ENCODE measurements around the gene FHIT.

The FHIT gene

GRCh38 chr3:60430205-60430604 lies 821.0 kb downstream of the FHIT start:
- TF ChIP-seq CTCF (conservative IDR thresholded peaks at IDR 0.05; ENCODE audit: low read depth, low read length): no peak
- no peak overlapping the region for H3K4me3 ChIP-seq (ENCODE audit: low read depth, low read length)
- no peak for DNase-seq (ENCODE audit: low read depth)

- no peak for TF ChIP-seq CTCF (conservative IDR thresholded peaks at IDR 0.05; ENCODE audit: low read depth, low read length)
- DNase-seq (ENCODE audit: low read depth): no peak
These were observed 824.1 kb downstream of the FHIT start for GRCh38 chr3:60427109-60427508.

DNA sequence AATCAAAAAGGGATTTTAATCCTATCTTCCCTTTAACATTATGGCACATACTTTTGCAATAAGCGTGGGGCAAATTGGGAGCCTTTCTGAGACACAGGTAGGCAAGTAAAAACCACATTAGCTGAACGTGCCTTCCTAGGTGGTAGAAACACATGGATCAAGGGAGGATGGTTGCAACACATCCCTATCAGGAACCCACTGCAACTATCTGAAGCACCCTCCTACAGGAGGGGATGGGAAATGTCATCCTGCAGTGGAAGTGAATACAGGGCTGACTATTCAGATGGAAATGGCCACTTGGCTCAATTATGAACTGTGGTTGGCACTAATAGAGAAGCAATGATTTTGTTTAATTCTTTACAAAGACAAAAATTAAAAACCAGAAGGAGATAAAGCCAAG lies 826.3 kb downstream of the FHIT start:
- no peak for DNase-seq (ENCODE audit: low read depth)
- no peak for TF ChIP-seq CTCF (conservative IDR thresholded peaks at IDR 0.05; ENCODE audit: low read depth, low read length)
- H3K4me3 ChIP-seq (ENCODE audit: low read depth, low read length): no peak overlapping the region

More at GRCh38 chr3:60427109-60427508, 824.1 kb downstream of the FHIT start:
- H3K4me3 ChIP-seq (ENCODE audit: low read depth, low read length): no peak overlapping the region

DNA sequence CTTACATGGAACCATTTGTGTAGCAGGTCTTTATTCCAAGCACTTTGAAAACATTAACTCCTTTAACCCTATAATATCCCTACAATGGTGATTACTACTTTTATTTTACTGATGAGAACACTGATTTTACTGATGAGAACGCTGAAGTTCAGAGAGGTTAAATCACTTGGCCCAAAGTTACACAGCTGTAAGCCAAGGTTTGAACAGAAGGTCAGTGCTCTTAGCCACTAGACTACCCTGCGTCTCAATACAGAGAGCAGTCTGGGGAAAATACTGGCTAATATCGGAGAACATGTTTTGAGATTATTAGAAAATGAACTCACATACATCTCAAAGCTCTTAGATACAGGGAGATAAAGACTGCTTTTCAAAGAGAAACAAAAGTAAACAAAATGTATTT lies 827.2 kb downstream of the FHIT start:
- no peak for TF ChIP-seq CTCF (conservative IDR thresholded peaks at IDR 0.05; ENCODE audit: low read depth, low read length)
- DNase-seq (ENCODE audit: low read depth): no peak
- no peak overlapping the region for H3K4me3 ChIP-seq (ENCODE audit: low read depth, low read length)

GRCh38 chr3:60423556-60423955 lies 827.7 kb downstream of the FHIT start:
- no peak for TF ChIP-seq CTCF (conservative IDR thresholded peaks at IDR 0.05; ENCODE audit: low read depth, low read length)
- no peak for DNase-seq (ENCODE audit: low read depth)
- no peak overlapping the region for H3K4me3 ChIP-seq (ENCODE audit: low read depth, low read length)

GRCh38 chr3:60421749-60422446 lies 829.4 kb downstream of the FHIT start:
- no peak for TF ChIP-seq CTCF (conservative IDR thresholded peaks at IDR 0.05; ENCODE audit: low read depth, low read length)
- no peak overlapping the region for H3K4me3 ChIP-seq (ENCODE audit: low read depth, low read length)
- DNase-seq (ENCODE audit: low read depth): no peak

GRCh38 chr3:60417576-60417975 lies 833.7 kb downstream of the FHIT start:
- no peak for DNase-seq (ENCODE audit: low read depth)
- H3K4me3 ChIP-seq (ENCODE audit: low read depth, low read length): no peak overlapping the region
- no peak for TF ChIP-seq CTCF (conservative IDR thresholded peaks at IDR 0.05; ENCODE audit: low read depth, low read length)
